Endometrial microvascular endothelial cells (primary cell): Measurements from ENCODE around the gene RNF166. TPM values are rescaled to one million over a fixed set of nuclear protein-coding genes. Genes with fewer than 3 reads are reported as not detected.

Source experiments
- in situ Hi-C: cut with HindIII; loops from 2 replicates; pipeline ENCODE4 v1.10.0; 2017; ENCODE audit warnings: low sequenced_read_pairs, low pct_unique_long_range_greater_than_20kb; ENCODE audit errors: inconsistent ontology term
- total RNA-seq: library from RNA; depleted of rRNA; stranded (reverse); fragments of >200 nt; gene quantifications from one replicate; pipeline ENCODE4 v1.2.3, GENCODE V29; 2015; ENCODE audit errors: inconsistent ontology term

The RNF166 gene
- total RNA-seq, 1 donor from 2014 or later = 32.6 TPM

- in situ Hi-C loops = no loop called here
Observed at GRCh38 chr16:88713568-88714419, 7.6 kb upstream of the RNF166 start.

- in situ Hi-C loops = no loop called here
Observed at GRCh38 chr16:88713054-88713453, 6.8 kb upstream of the RNF166 start.

- in situ Hi-C loops = no loop called here
Observed at GRCh38 chr16:88712362-88712979, 6.3 kb upstream of the RNF166 start.

DNA sequence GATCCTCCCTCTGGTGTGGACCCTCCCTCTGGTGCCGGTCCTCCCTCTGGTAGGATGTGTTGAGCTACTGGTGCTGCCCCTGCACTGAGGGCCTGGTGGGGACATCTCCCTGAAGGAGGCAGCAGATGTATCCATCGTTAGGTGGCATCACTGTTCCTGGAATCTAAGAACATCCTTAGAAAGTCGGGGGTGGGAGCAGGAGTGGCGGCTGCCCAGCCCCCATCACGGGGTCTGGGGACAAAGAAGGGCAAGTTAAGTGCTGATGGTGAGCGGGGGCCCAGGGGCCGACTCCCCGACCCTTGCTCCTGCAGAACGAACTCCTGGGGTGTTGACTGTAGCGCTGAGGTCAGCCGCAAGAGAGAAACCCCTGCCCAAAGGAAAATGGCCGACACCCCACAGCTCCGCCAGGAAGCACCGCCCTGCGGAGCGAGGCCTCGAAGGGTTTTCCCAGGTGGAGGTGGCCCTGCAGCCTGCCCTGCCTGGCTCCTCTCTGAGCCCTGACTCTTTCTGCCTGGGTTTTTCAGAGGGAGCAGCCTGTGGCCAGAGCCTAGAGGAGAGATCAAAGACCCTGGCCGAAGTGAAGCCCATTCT, 5.6 kb upstream of the RNF166 start:
- in situ Hi-C loops = no loop called here

DNA sequence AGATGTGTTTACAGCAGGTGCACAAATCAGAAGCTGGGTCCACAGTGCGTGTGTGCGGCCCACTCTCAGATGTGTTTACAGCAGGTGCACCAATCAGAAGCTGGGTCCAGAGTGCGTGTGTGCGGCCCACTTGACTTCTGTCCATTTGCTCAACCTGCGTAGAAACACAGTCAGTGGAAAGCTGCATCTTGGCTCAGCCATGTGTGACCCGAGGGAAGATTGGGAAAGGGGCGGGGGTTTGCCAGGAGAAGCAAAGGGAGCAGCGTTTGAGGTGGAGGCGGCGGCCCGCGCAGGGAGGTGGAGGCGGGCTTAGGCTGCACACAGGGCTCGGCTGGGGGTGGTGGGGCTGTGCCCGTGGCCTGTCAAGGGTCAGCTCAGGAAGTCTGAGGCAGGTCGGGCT, 4.3 kb upstream of the RNF166 start:
- in situ Hi-C loops = no loop called here

DNA sequence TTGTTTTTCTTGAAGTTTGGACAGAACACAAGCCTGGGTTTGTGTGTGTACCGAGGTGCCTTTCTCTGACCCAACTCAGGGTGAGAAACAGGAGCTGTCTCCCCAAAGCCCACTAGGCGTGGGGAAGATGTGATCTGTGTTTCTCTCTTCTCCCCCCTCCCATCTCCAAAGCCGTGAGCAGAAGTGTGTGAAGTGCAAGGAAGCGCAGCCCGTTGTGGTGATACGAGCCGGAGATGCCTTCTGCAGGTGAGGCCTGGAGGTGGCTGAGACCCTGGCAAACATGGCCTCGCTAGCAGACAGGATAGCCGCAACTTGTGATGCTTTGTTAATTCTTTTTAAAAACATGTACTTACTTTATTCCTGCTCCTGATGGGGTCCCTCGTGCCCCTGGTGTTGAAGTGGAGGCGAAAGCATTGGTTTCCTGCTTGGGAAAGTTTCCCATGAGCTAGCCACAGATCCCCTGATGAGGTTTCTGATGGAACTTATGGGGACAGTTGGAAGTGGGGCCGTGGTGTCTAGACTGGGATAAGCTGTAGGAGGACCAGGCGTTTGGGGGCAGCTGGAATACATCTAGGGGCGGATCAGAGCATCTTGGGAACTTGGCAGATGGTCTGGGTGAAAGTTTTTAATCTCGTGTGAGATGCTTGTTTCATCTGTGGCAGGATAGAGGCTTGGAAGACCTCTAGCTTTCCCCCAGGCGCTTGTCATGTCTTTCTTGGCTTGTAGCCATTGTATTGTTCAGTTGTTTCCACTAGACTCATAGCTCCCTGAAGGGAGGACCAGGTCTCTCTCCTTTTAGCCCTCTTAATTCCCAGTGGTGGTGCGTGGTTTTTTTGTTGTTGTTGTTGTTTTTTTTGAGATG, 988 bp upstream of the RNF166 start:
- in situ Hi-C loops = no loop called here

- in situ Hi-C loops = no loop called here
Observed at GRCh38 chr16:88705801-88706228, 393 bp downstream of the RNF166 start.

GRCh38 chr16:88705076-88705684, 1.0 kb downstream of the RNF166 start:
- in situ Hi-C loops = no loop called here

GRCh38 chr16:88703486-88704309, 2.5 kb downstream of the RNF166 start:
- in situ Hi-C loops = no loop called here

DNA sequence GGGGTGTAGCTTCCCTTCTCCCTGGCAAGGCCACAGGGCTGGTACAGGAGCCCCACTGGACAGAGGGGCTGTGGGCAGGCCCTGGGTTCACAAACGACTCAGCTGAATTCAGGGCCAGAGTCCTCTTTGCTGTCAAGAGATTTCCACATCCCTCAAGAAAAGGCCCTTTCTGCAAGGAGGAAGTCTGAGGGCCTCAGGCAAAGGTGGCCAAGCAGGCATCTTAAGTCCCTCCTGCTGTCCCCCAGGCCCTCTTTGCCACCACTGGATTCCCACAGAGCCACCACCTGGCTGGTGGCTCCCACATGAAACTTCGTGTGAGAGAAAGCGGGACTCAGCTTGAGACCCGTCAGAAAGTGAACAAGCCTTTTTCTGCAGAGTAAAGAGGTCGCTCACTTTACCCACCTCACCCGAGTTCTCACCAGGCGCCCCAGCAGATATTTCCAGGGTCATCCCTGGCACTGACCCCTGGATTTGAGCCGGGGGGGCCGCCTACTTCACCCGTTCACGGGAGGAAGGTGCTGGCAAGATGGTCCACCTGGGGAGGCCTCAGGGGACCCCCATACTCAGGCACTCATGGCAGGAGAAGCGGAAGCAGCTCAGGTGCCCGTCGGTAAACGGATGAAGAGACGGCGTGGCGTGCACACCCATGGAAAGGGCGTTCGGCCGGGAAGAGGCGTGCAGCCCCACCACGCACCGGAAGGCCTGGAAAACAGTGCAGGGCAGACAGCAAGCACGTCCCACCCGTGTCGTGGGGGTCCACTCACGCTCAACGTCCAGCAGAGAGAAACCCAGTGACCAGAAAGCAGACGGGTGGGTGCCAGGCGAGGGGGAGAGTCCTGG, 3.6 kb downstream of the RNF166 start:
- in situ Hi-C loops = no loop called here

GRCh38 chr16:88701581-88702370, 4.4 kb downstream of the RNF166 start:
- in situ Hi-C loops = no loop called here

DNA sequence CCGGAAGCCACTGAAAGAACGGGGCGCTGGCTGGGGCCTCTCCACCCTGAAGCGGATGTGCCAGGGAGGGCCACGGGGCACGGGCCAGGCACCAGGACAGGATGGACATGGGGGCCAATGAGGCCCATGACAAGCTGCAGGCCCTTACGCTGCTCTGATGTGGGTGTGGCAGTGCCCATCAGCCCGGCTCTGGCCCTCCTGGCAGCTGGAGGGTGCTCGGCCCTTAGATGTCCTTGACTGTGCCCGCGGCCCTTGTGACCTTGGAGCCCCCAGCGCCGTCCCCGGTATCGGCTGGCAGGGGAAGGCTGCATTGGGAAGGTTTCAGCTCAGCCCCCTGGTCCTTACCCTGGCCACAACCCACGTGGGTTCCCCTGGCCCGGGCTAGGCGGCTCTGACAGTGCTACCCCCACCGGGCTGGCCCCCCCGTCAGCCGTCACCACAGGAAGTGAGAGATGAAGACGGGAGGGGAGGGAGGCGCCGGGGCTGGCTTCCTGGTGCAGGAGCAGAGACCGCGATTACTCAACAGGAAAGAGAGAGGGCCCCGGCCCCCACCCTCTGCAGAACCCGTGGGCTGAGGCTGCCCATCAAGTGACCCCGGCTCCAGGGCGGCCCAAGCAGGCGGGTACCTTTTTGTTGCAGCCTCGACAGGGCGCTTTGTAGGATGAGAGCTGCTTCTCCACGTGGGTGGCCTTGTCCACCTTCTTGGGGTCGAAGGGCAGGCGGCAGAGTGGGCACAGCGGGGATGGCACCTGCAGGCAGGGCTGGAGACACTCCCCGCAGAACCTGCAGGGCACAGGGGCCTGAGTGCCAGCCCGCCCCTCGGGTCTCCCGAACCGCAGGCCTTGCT, 5.3 kb downstream of the RNF166 start:
- in situ Hi-C loops = no loop called here

GRCh38 chr16:88700322-88700635, 5.9 kb downstream of the RNF166 start:
- in situ Hi-C loops = no loop called here

- in situ Hi-C loops = no loop called here
Observed at GRCh38 chr16:88699180-88699579, 7.0 kb downstream of the RNF166 start.

- in situ Hi-C loops = no loop called here
Observed at GRCh38 chr16:88698646-88699045, 7.6 kb downstream of the RNF166 start.
